Activated CD8-positive, alpha-beta memory T cell treated with anti-CD3 and anti-CD28 coated beads for 24 hours (primary cell): ENCODE results near the gene SDSL.

Experiments
- DNase-seq: peaks from one replicate; pipeline ENCODE4 v3.0.0-alpha.2; 2020

Gene SDSL

GRCh38 chr12:113422886-113423669 is 898 bp downstream of the SDSL start:
- DNase-seq: no peak

- no peak for DNase-seq
These were observed 2.3 kb downstream of the SDSL start for GRCh38 chr12:113424456-113424855.

- DNase-seq: peak; percentile 79
These were observed 3.0 kb downstream of the SDSL start for GRCh38 chr12:113424915-113425823.

GRCh38 chr12:113425960-113426453 is 3.8 kb downstream of the SDSL start:
- no peak for DNase-seq

GRCh38 chr12:113427882-113428281 is 5.7 kb downstream of the SDSL start:
- no peak for DNase-seq

GRCh38 chr12:113428482-113428881 is 6.3 kb downstream of the SDSL start:
- no peak for DNase-seq

- no peak for DNase-seq
These were observed 10.8 kb downstream of the SDSL start for GRCh38 chr12:113432986-113433385.

GRCh38 chr12:113435367-113435766 is 13.2 kb downstream of the SDSL start:
- DNase-seq: no peak

- no peak for DNase-seq
These were observed 14.4 kb downstream of the SDSL start for GRCh38 chr12:113436586-113436985.

GRCh38 chr12:113436993-113437728 is 15.0 kb downstream of the SDSL start:
- no peak for DNase-seq

- DNase-seq: no peak
These were observed 15.5 kb downstream of the SDSL start for GRCh38 chr12:113437729-113438100.

- no peak for DNase-seq
These were observed 16.5 kb downstream of the SDSL start for GRCh38 chr12:113438523-113439300.

GRCh38 chr12:113439301-113439597 is 17.1 kb downstream of the SDSL start:
- no peak for DNase-seq

- DNase-seq: no peak
These were observed 17.4 kb downstream of the SDSL start for GRCh38 chr12:113439606-113440030.

GRCh38 chr12:113440336-113440735 is 18.2 kb downstream of the SDSL start:
- no peak for DNase-seq

- no peak for DNase-seq
These were observed 19.0 kb downstream of the SDSL start for GRCh38 chr12:113440947-113441782.

GRCh38 chr12:113443030-113443539 is 20.9 kb downstream of the SDSL start:
- no peak for DNase-seq

- DNase-seq: no peak
These were observed 23.5 kb downstream of the SDSL start for GRCh38 chr12:113445544-113446171.

GRCh38 chr12:113448873-113449272 is 26.7 kb downstream of the SDSL start:
- no peak for DNase-seq

- DNase-seq: no peak
These were observed 27.1 kb downstream of the SDSL start for GRCh38 chr12:113449299-113449698.

- no peak for DNase-seq
These were observed 27.7 kb downstream of the SDSL start for GRCh38 chr12:113449839-113450238.
